LNCAP (cell line): ENCODE results near the gene GPS2.

Source experiments
- TF ChIP-seq, protein P1 (sequence below): fragments of 450-650 bp; IDR thresholded peaks from 2 replicates; pipeline ENCODE4 v1.5.1; 2017; ENCODE audit warnings: mild to moderate bottlenecking

GPS2 gene

DNA sequence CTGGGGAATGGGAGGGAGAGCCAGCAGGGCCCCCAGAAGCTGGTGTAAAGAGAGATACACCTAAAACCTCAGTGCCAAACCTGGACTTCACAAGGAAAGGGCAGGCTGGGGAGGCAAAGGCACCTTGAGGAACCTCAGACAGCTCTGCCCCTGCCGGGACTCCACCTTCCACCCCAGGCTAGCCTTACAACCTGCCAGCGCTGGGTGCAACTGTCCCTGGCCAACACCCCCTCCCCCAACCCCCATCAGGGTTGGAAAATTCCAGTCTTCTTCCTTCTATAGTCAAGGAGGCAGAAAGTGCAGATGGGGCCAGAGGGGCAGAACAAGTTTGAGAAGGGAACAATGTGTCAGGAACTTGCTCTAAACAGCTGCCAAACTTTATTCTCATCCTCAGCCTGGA lies 23.0 kb downstream of the GPS2 start:
- TF ChIP-seq, protein P1, sequence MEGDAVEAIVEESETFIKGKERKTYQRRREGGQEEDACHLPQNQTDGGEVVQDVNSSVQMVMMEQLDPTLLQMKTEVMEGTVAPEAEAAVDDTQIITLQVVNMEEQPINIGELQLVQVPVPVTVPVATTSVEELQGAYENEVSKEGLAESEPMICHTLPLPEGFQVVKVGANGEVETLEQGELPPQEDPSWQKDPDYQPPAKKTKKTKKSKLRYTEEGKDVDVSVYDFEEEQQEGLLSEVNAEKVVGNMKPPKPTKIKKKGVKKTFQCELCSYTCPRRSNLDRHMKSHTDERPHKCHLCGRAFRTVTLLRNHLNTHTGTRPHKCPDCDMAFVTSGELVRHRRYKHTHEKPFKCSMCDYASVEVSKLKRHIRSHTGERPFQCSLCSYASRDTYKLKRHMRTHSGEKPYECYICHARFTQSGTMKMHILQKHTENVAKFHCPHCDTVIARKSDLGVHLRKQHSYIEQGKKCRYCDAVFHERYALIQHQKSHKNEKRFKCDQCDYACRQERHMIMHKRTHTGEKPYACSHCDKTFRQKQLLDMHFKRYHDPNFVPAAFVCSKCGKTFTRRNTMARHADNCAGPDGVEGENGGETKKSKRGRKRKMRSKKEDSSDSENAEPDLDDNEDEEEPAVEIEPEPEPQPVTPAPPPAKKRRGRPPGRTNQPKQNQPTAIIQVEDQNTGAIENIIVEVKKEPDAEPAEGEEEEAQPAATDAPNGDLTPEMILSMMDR, result no peak

DNA sequence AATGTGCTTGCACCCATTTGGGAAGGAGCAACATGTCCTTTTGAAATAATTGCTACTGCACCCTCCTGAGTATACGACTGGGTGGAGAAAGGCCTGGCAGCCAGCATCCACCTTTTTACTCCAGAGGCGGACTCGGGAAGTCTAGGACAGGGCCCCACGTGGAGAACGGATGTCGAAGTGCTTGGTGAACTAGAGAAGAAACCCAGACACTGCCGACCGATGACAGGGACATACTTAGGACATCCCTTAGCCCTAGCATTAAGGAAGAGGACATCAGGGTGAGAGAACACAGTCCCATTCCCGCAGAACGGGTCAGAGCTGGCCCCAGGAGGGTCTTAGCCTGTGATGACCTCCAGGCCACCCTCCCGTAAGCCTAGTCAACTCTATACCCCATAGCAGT lies 24.5 kb downstream of the GPS2 start:
- TF ChIP-seq, protein P1, result no peak

- TF ChIP-seq, protein P1, result no peak
Observed at GRCh38 chr17:7290166-7290565, 25.0 kb downstream of the GPS2 start.

- TF ChIP-seq, protein P1, result no peak
Observed at GRCh38 chr17:7289256-7290032, 25.7 kb downstream of the GPS2 start.

DNA sequence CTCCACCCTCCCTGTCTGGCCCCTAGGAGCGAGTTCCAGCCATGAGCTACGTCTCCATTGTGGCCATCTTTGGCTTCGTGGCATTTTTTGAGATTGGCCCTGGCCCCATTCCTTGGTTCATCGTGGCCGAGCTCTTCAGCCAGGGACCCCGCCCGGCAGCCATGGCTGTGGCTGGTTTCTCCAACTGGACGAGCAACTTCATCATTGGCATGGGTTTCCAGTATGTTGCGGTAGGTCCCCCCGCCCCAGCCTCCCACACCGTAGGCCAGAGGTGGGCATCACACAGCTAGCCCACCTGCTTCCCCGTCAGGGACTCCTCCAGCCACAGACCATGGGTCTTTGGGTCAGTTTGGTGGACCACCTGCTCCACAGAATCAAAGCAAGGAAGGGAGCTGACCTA lies 29.5 kb downstream of the GPS2 start:
- TF ChIP-seq, protein P1, result no peak

DNA sequence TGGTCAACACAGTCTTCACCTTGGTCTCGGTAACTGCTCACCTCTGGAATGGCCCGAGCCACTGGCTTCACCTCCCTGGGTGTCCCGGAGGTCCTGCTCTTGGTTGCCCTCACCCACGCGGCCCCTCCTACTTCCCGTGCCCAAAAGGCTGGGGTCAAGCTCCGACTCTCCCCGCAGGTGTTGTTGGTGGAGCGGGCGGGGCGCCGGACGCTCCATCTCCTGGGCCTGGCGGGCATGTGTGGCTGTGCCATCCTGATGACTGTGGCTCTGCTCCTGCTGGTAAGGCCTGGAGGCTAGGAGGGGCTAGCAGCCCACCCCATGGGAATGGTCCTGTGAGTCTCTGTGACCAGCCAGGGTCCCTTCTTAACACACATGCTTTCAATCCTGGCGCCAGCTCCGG lies 30.2 kb downstream of the GPS2 start:
- TF ChIP-seq, protein P1, result no peak

GRCh38 chr17:7283471-7284216 lies 31.5 kb downstream of the GPS2 start:
- TF ChIP-seq, protein P1, result no peak
